ENCODE data around the gene PRDM8.
"Not testable (repeated sequence)": the region's sequence is repeated elsewhere in the genome, so short reads cannot be mapped to it uniquely, and the experiment has no call there.

PRDM8 gene

GRCh38 chr4:80196922-80197573, at the start of gene PRDM8:
TSS of gene PRDM8 (plus strand) at chr4:80197503. CDS start at chr4:80200081, 2,578 bp downstream.
- DNase-seq: peak in 12 of 14 donors; percentile 23 to 84 (median 72)

GRCh38 chr4:80150387-80151180, 46.7 kb upstream of the PRDM8 start:
- DNase-seq: no peak

GRCh38 chr4:80151981-80152380, 45.3 kb upstream of the PRDM8 start:
- DNase-seq: no peak

- DNase-seq: no peak
Observed at GRCh38 chr4:80153874-80154544, 43.3 kb upstream of the PRDM8 start.

- no peak for DNase-seq
Observed at GRCh38 chr4:80154545-80154933, 42.8 kb upstream of the PRDM8 start.

DNA sequence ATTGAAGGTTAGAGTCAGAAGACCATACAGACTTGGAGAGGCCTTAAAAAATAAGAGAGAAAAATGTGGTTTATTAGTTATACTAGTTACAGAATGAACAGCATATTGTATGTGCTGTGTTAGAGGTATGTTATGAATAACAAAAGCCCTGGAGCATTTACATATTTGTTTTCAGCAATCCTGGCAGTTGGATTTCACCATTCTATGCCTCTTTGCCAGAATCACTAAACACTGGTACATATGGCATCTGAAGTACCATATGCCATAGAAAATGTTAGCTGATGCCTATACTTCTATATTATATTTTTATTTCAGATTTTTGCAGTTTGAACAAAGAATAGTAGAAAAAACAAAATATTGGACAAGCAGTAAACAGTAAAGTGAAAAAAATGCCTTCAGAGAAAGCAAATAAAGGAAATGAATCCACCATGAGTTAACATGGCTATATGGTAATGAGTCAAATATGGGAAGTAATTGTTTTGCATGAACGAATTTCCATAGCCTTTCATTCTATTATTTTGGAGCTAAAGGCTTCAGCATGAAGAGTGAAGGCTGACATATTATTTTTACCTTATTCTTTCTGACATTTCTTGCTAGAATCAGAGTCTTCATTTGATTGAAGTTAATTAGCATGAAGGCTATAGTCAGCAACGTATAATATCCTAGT, 41.9 kb upstream of the PRDM8 start:
- DNase-seq: no peak

DNA sequence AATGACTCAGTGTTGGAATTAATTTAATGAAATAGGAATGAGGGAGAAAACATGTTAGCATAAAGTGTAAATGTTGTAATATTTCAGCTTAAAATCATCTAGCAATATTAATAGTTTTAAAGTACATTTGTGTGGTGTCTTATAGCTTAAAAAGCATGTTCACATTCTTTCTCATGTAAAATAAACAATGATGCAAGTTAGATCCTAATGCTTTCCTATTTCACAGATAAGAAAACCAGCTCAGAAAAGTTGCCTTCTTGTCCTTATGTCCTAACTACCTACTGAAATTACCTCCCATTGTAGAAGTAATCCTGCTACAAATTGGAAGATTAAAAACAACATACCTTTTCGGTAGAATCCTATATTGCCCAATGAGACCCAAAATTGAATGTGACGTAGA, 40.9 kb upstream of the PRDM8 start:
- no peak for DNase-seq

- no peak for DNase-seq
Observed at GRCh38 chr4:80161413-80162058, 35.8 kb upstream of the PRDM8 start.

DNA sequence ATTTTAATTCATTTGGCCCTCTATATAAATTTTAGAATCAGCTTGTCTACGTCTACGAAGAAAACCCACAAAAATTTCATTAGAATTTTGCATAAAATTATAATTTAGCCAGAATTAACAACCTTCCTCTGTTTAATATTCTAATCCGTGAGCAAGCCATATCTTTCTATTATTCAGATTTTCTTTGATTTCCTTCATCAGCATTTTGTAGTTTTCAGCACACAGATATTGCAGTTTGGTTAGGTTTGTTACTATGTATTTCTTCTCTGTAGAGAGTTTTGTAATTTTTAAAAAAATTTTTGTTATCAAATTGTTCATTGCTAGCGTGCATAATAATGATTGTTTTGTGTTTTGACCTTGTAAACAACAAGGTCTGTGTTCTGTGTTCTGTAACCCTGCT, 34.9 kb upstream of the PRDM8 start:
- no peak for DNase-seq

DNA sequence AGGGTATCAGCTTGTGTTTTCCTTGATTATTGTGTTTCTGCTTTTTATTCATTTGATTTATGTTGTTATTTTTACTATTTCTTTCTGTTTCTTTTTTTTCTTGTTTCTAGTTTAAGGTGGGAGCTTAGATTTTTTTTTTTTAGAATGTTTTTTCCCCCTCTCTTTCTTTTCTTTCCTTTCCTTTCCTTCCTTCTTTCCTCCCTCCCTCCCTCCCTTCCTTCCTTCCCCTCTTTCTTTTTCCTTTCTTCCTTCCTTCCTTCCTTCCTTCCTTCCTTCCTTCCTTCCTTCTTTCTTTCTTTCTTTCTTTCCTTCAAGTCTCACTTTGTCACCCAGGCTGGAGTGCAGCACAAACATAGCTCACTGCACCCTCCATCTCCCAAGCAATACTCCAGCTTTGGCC, 31.4 kb upstream of the PRDM8 start:
- no peak for DNase-seq

DNA sequence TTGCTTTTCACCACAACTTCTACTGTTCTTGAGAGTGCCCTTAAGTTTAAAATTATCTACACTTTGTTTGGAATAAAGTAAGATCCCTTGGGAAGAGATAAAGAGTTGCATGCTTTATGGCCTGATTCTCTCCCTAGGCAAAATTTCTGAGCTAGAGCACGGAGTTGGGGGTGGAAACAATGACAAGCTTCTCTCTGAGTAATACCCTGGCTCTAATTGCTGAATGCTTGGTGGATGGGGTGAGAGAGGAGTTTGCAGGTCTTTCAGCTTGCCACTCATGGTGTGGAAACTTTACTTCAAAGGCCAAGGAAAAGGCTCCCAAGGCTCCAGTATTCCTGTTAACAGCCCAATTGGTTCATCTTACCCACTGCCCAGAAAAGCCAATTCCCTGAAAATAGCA, 26.1 kb upstream of the PRDM8 start:
- DNase-seq: no peak

- DNase-seq: no peak
Observed at GRCh38 chr4:80171656-80172055, 25.6 kb upstream of the PRDM8 start.

DNA sequence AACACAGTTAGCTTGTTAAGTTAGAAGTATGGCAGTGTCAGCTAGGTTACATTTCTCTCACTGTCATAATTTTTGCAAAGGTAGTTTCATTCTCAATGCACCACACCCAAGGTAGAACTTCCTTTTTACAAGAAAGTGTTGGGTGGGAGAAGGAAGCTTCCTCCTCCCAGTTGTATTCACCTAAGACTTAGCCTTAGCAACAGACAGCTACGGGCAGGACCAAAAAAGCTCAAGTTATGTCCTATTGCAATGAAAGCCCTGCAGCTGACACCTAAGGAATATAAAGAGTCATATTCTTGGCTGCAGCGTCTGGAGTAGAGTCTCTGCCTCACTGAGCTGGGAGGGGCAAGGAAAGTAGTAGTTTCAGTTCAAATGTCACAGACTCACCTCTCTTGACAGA, 25.1 kb upstream of the PRDM8 start:
- no peak for DNase-seq

DNA sequence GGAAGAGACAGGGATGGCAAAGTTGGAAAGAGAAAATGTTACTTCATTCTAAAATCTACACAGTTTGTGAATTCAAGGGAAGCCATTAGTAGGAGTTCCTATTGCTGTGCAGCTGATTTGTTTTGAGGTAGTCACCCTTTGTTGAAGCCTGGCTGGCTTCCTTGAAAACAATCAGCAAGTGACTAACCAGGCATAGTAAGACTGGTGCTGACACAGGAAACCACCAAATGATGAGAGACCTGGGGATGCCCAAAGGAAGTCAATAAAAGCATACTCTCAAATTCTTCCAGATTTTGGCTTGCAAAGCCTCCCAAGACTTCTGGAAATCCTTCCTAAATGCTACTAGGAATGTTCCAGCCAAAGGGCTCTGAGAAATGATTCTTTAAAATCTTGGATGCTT, 23.9 kb upstream of the PRDM8 start:
- no peak for DNase-seq

GRCh38 chr4:80173841-80174240, 23.5 kb upstream of the PRDM8 start:
- DNase-seq: no peak

DNA sequence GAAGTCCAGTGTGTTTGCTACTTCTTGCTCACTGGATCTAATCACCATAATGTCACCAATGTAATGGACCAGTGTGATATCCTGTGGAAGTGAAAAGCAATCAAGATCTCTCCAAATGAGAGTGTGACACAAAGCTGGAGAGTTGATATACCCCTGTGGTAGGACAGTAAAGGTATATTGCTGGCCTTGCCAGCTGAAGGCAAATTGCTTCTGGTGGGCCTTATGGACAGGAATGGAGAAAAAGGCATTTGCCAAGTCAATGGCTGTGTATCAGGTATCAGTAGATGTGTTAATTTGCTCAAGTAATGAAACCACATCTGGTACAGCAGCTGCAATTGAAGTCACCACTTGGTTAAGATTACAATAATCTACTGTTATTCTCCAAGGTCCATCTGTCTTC, 19.5 kb upstream of the PRDM8 start:
- not testable (repeated sequence) for DNase-seq

DNA sequence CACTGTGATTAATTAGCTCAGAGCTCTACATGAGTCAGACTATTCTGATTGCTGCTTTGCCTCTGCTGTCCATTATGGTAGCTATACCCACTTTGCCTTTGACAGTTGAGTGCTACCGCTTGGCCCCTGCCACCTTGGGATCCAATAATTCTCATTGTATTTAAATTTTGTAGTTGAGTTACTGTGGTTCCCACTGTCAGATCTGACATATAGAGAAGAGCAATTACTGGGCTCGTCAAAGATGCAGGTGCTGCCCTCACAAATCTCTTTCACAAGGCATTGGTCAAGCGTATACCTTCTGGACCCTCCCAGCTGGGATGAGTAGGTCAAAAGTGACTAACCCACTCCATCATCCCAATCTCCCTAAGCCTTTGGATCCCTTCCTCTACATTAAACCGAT, 18.3 kb upstream of the PRDM8 start:
- DNase-seq: no peak

- no peak for DNase-seq
Observed at GRCh38 chr4:80179637-80180161, 17.6 kb upstream of the PRDM8 start.

DNA sequence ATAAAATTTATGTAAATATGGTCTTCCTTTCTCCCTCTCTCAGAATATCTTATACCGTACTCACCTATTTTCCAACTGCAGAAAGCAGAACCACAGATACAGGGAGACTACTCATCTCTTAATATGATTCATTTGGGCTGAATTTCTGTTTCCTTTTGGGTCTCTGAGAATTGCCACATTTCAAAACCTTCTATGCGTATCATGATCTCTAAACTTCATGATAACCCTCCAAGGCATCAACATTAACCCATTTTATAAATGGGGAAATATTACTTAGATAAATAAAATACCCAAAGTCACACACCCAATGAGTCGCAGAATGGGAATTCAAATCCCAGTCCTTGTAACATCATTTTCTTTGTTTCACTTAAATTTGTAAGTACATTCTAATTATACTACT, 16.6 kb upstream of the PRDM8 start:
- no peak for DNase-seq

- DNase-seq: peak in 3 of 14 donors; percentile 9 to 25 (median 16)
Observed at GRCh38 chr4:80182237-80182866, 15.0 kb upstream of the PRDM8 start.

DNA sequence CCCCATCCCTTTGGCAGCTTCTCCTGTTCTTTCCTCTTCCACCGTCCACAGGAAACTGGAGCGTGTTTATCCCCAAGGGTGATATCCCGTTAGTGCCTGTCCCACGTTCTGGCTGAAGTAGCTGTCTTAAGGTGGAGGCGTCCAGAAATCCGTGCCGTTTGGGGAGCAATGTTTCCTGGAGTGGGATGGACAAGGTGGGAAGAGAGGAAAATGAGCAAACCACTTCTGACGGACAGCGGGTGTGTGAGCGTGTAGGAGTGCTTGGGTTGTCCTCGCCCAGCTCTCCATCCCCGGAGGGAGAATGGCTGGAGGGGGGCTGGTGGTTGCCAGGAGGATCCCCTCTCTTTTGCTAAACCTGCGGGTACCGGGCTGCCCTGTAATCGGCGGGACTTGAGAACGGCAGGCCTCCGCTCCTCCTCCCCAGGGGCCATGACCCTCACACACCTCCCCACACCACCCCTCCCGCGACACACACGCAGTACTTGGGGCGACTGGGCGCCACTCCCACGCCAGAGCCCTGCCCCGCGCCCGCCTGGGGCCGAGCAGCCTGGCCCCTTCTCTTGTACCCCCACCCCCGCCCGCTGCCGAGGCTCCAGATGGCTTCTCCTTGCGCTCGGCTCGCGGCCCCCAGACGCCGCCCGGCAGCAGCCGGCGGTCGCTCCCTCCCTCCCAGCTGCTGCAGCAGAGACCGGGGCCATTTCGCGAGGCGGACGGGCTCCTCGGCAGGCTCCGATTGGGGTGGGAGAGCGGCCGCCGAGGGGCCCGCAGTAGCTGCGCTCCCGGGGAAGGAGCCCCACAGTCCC, 13.9 kb upstream of the PRDM8 start:
- DNase-seq: peak in 3 of 14 donors; percentile 38 to 66 (median 55)
